ENCODE data around the gene STK40.

GRCh38 chr1:36420836-36421317, 35.2 kb upstream of the STK40 start:
- TF ChIP-seq CTCF (conservative IDR thresholded peaks at IDR 0.05 in 1 of 2, IDR thresholded peaks at IDR 0.05 in 1 of 2; ENCODE audit: low read depth in 1 of 2, low read length in 2 of 2) (peak; percentile 94 to 98), EZH2 (IDR thresholded peaks at IDR 0.05; ENCODE audit: low read length, missing control alignments) (no peak)
